KMS-11 (cell line): ENCODE measurements around the gene IRF2BP1.

ENCODE experiments used
- H2AFZ ChIP-seq: fragments of 200-600 bp; sonication (generic); 2 replicates; pipeline ENCODE4 v1.6.1; 2016; ENCODE audit warnings: antibody characterized with exemption, mixed run types, low read depth
- H3K27ac ChIP-seq: fragments of 200-600 bp; sonication (generic); 2 replicates; pipeline ENCODE4 v1.6.1; 2016; ENCODE audit warnings: mild to moderate bottlenecking, mixed run types
- H3K27me3 ChIP-seq: fragments of 200-600 bp; sonication (generic); 2 replicates; pipeline ENCODE4 v1.6.1; 2017; ENCODE audit warnings: mild to moderate bottlenecking, low read depth, mixed run types, moderate library complexity; ENCODE audit not compliant: insufficient read depth
- H3K36me3 ChIP-seq: fragments of 200-600 bp; sonication (generic); 2 replicates; pipeline ENCODE4 v1.6.1; 2017; ENCODE audit warnings: mild to moderate bottlenecking, mixed run types; ENCODE audit not compliant: insufficient read depth
- H3K4me1 ChIP-seq: fragments of 200-600 bp; sonication (generic); 2 replicates; pipeline ENCODE4 v1.6.1; 2016; ENCODE audit warnings: mild to moderate bottlenecking, low read depth, mixed run types; ENCODE audit not compliant: poor library complexity, severe bottlenecking
- H3K4me2 ChIP-seq: fragments of 200-600 bp; sonication (generic); 2 replicates; pipeline ENCODE4 v1.7.0; 2016; ENCODE audit warnings: mild to moderate bottlenecking, mixed run types
- H3K4me3 ChIP-seq: fragments of 200-600 bp; sonication (generic); IDR thresholded peaks from 2 replicates; pipeline ENCODE4 v1.6.1; 2017; ENCODE audit warnings: low read depth, low read length, mixed read lengths; ENCODE audit not compliant: insufficient read depth
- H3K79me2 ChIP-seq: fragments of 200-600 bp; sonication (generic); 2 replicates; pipeline ENCODE4 v1.6.1; 2016; ENCODE audit warnings: low read depth, mixed run types; ENCODE audit not compliant: insufficient read depth
- H3K9ac ChIP-seq: fragments of 200-600 bp; sonication (generic); 2 replicates; pipeline ENCODE4 v1.6.1; 2016; ENCODE audit warnings: mild to moderate bottlenecking, mixed run types
- H4K20me1 ChIP-seq: fragments of 200-600 bp; sonication (generic); 2 replicates; pipeline ENCODE4 v1.6.1; 2016; ENCODE audit warnings: mild to moderate bottlenecking, mixed run types; ENCODE audit not compliant: insufficient read depth
- CTCF ChIP-seq: fragments of 200-600 bp; sonication (generic); conservative IDR thresholded peaks from 2 replicates; pipeline ENCODE4 v1.6.1; 2017; ENCODE audit warnings: low read depth, mild to moderate bottlenecking, antibody characterized with exemption, low read length, moderate library complexity, mixed read lengths

IRF2BP1 gene

GRCh38 chr19:45842198-45842597 is 43.7 kb downstream of the IRF2BP1 start:
- Histone ChIP-seq H4K20me1 (no peaks in the 10 kb centered on the region), H3K4me1 (no peaks in the 10 kb centered on the region), H3K79me2 (no peaks in the 10 kb centered on the region), H3K4me3 (no peak overlapping the region), H3K27ac (no peak overlapping the region), H2AFZ (no peak overlapping the region), H3K4me2 (no peak overlapping the region), H3K9ac (no peak overlapping the region), H3K27me3 (no peaks in the 10 kb centered on the region), H3K36me3 (peaks cover 19% of the 10 kb centered on the region; the same call in 1 of the 2 replicates)
- TF ChIP-seq CTCF: no peak

GRCh38 chr19:45834970-45835369 is 51.0 kb downstream of the IRF2BP1 start:
- Histone ChIP-seq H2AFZ (no peak overlapping the region), H3K9ac (no peak overlapping the region), H3K36me3 (peaks cover 28% of the 10 kb centered on the region; the same call in 1 of the 2 replicates), H3K4me2 (no peak overlapping the region), H3K4me1 (no peaks in the 10 kb centered on the region), H3K4me3 (no peak overlapping the region), H4K20me1 (no peaks in the 10 kb centered on the region), H3K79me2 (no peaks in the 10 kb centered on the region), H3K27ac (no peak overlapping the region), H3K27me3 (no peaks in the 10 kb centered on the region)
- no peak for TF ChIP-seq CTCF
